PC-9 (cell line): ENCODE measurements around the gene FBXL15. TPM values are rescaled to one million over a fixed set of nuclear protein-coding genes. Genes with fewer than 3 reads are reported as not detected.

ENCODE experiments used
- BruUV-seq: library from RNA; stranded (reverse); fragments of 400-500 nt; replicated peaks from 2 replicates; lab custom pipeline; 2021; lab: Mats Ljungman, UMichigan
- CTCF ChIA-PET: fragments of 300-600 bp; sonication (Branson Sonifier 250); formaldehyde crosslinking; loops from one replicate; lab custom pipeline; 2022; ENCODE audit warnings: antibody characterized with exemption; lab: Charles Lee
- POLR2A ChIA-PET: fragments of 300-600 bp; sonication (Branson Sonifier 250); formaldehyde crosslinking; loops from one replicate; lab custom pipeline; 2022; ENCODE audit warnings: antibody characterized with exemption; ENCODE audit not compliant: unreplicated experiment; lab: Charles Lee
- DNase-seq, 2 experiments: peaks; one replicate each; pipeline versions ENCODE4 v3.0.0 to v3.0.0-alpha.2; 2015 to 2022; ENCODE audit warnings: mixed read lengths in 1 of 2
- H2AFZ ChIP-seq: fragments of 200-600 bp; sonication (generic); 2 replicates; pipeline ENCODE4 v1.8.1; 2017; ENCODE audit warnings: antibody characterized with exemption
- H3F3A ChIP-seq: fragments of 200-600 bp; sonication (generic); 2 replicates; pipeline ENCODE4 v1.8.1; 2017; ENCODE audit warnings: antibody characterized with exemption, mild to moderate bottlenecking, low read depth; ENCODE audit not compliant: insufficient read depth
- H3K27ac ChIP-seq: fragments of 200-600 bp; sonication (generic); 2 replicates; pipeline ENCODE4 v1.6.1; 2016; ENCODE audit warnings: mixed run types
- H3K27me3 ChIP-seq: fragments of 200-600 bp; sonication (generic); 2 replicates; pipeline ENCODE4 v1.6.1; 2016; ENCODE audit warnings: low read depth, mixed run types; ENCODE audit not compliant: insufficient read depth
- H3K36me3 ChIP-seq: fragments of 200-600 bp; sonication (generic); 2 replicates; pipeline ENCODE4 v1.6.1; 2016; ENCODE audit warnings: low read depth, mixed run types
- H3K4me1 ChIP-seq: fragments of 200-600 bp; sonication (generic); replicated peaks from 2 replicates; pipeline ENCODE4 v1.6.1; 2016; ENCODE audit warnings: mixed run types; ENCODE audit not compliant: insufficient read depth
- H3K4me2 ChIP-seq: fragments of 200-600 bp; sonication (generic); 2 replicates; pipeline ENCODE4 v1.6.1; 2017; ENCODE audit warnings: mixed run types
- H3K4me3 ChIP-seq: fragments of 200-600 bp; sonication (generic); 2 replicates; pipeline ENCODE4 v1.6.1; 2016; ENCODE audit warnings: mixed run types
- H3K79me2 ChIP-seq: fragments of 200-600 bp; sonication (generic); 2 replicates; pipeline ENCODE4 v1.6.1; 2017; ENCODE audit warnings: low read depth, mixed run types
- H3K9me2 ChIP-seq: fragments of 200-600 bp; sonication (generic); 2 replicates; pipeline ENCODE4 v1.8.1; 2017; ENCODE audit warnings: mild to moderate bottlenecking; ENCODE audit not compliant: insufficient read depth
- H3K9me3 ChIP-seq: fragments of 200-600 bp; sonication (generic); 2 replicates; pipeline ENCODE4 v1.8.1; 2016; ENCODE audit warnings: low read depth; ENCODE audit not compliant: insufficient read depth
- H4K20me1 ChIP-seq: fragments of 200-600 bp; sonication (generic); 2 replicates; pipeline ENCODE4 v1.8.1; 2017; ENCODE audit not compliant: insufficient read depth
- EZH2 ChIP-seq: fragments of 200-600 bp; sonication (generic); IDR thresholded peaks from 2 replicates; pipeline ENCODE4 v1.8.0; 2017; ENCODE audit warnings: antibody characterized with exemption, low read depth
- intact Hi-C: fragments of 100-400 bp; cut with micrococcal nuclease; formaldehyde crosslinking; loops from one replicate; pipeline ENCODE4 v1.10.0; 2022; ENCODE audit not compliant: unreplicated experiment
- total RNA-seq: library from RNA; stranded (reverse); gene quantifications from 2 replicates; pipeline ENCODE4 v1.2.3, GENCODE V29; 2021
- TF ChIP-seq, protein P1 (sequence below): fragments of 200-600 bp; sonication (generic); conservative IDR thresholded peaks from 2 replicates; pipeline ENCODE4 v1.6.1; 2017; ENCODE audit warnings: mixed run types, antibody characterized with exemption, mild to moderate bottlenecking, moderate library complexity

Gene FBXL15
- total RNA-seq, 1 experiment from 2014 or later = 6.2 TPM

DNA sequence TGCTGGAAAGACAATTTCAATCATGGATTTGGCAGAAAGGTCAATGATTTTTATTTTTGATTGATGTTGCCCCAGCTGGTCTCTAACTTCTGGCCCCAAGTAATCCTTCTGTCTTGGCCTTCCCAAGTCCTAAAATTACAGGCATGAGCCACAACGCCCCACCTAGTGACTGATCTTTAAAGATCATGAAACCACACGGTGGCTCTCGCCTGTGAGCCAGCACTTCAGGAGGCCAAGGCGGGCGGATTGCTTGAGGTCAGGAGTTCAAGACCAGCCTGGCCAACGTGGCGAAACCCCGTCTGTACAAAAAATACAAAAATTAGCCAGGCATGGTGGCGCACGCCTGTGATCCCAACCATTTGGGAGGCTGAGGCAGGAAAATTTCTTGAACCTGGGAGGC lies 43.3 kb downstream of the FBXL15 start:
- Histone ChIP-seq H3K27me3 (no peaks in the 10 kb centered on the region), H3K4me3 (no peak overlapping the region), H2AFZ (no peak overlapping the region), H3K9me2 (no peaks in the 10 kb centered on the region), H4K20me1 (no peaks in the 10 kb centered on the region), H3K9me3 (no peaks in the 10 kb centered on the region), H3K79me2 (no peaks in the 10 kb centered on the region), H3K36me3 (no peaks in the 10 kb centered on the region), H3K27ac (no peak overlapping the region), H3F3A (no peaks in the 10 kb centered on the region), H3K4me1 (no peaks in the 10 kb centered on the region), H3K4me2 (no peak overlapping the region)
- POLR2A ChIA-PET = no interaction called here
- DNase-seq = no peak
- intact Hi-C loops = loop anchor here (5.0 kb wide), 1 partner anchor 42 kb away; the partner anchor contains the start of gene FBXL15
- TF ChIP-seq, protein P1, sequence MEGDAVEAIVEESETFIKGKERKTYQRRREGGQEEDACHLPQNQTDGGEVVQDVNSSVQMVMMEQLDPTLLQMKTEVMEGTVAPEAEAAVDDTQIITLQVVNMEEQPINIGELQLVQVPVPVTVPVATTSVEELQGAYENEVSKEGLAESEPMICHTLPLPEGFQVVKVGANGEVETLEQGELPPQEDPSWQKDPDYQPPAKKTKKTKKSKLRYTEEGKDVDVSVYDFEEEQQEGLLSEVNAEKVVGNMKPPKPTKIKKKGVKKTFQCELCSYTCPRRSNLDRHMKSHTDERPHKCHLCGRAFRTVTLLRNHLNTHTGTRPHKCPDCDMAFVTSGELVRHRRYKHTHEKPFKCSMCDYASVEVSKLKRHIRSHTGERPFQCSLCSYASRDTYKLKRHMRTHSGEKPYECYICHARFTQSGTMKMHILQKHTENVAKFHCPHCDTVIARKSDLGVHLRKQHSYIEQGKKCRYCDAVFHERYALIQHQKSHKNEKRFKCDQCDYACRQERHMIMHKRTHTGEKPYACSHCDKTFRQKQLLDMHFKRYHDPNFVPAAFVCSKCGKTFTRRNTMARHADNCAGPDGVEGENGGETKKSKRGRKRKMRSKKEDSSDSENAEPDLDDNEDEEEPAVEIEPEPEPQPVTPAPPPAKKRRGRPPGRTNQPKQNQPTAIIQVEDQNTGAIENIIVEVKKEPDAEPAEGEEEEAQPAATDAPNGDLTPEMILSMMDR = no peak
- TF ChIP-seq EZH2 = no peak
- no TSS peak for BruUV-seq
- CTCF ChIA-PET = no interaction called here

GRCh38 chr10:102465466-102465865 lies 44.8 kb downstream of the FBXL15 start:
- Histone ChIP-seq H3K27me3 (no peaks in the 10 kb centered on the region), H3K4me3 (no peak overlapping the region), H3K27ac (no peak overlapping the region), H3K4me1 (no peaks in the 10 kb centered on the region), H3K36me3 (no peaks in the 10 kb centered on the region), H3K9me2 (no peaks in the 10 kb centered on the region), H3K4me2 (no peak overlapping the region), H3F3A (no peaks in the 10 kb centered on the region), H2AFZ (no peak overlapping the region), H3K79me2 (no peaks in the 10 kb centered on the region), H4K20me1 (no peaks in the 10 kb centered on the region), H3K9me3 (no peaks in the 10 kb centered on the region)
- CTCF ChIA-PET = no interaction called here
- no peak for TF ChIP-seq EZH2
- TF ChIP-seq, protein P1 = no peak
- no peak for DNase-seq
- intact Hi-C loops = no loop called here
- BruUV-seq = no TSS peak
- POLR2A ChIA-PET = no interaction called here

DNA sequence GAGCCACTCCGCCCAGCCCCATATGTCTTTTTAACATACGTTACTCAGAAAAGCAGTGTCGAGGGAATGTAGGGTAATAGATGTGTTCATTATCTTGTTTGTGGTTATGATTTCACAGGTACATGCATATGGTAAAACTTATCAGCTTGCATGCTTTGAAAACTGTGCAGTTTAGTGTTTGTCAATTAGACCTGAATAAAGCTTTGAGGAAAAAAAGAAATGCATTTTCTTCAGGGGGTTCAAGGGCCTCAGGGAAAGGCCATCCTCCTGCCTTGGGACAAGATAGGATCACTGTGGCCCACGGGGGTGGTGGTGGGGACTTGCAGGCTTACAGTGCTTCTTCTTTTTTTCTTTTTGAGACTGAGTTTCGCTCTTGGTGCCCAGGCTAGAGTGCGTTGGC lies 46.7 kb downstream of the FBXL15 start:
- CTCF ChIA-PET = no interaction called here
- Histone ChIP-seq H3K27ac (no peak overlapping the region), H3F3A (no peaks in the 10 kb centered on the region), H3K4me3 (no peak overlapping the region), H3K9me2 (no peaks in the 10 kb centered on the region), H3K9me3 (no peaks in the 10 kb centered on the region), H3K36me3 (no peaks in the 10 kb centered on the region), H4K20me1 (no peaks in the 10 kb centered on the region), H3K4me1 (no peaks in the 10 kb centered on the region), H3K79me2 (no peaks in the 10 kb centered on the region), H3K27me3 (no peaks in the 10 kb centered on the region), H3K4me2 (no peak overlapping the region), H2AFZ (no peak overlapping the region)
- intact Hi-C loops = no loop called here
- TF ChIP-seq EZH2 = no peak
- TF ChIP-seq, protein P1 = no peak
- no peak for DNase-seq
- POLR2A ChIA-PET = no interaction called here
- BruUV-seq = no TSS peak
